Measurements from ENCODE around the gene PPP1R17. TPM values are rescaled to one million over a fixed set of nuclear protein-coding genes. Genes with fewer than 3 reads are reported as not detected.

Gene PPP1R17
- total RNA-seq, 3 donors from 2014 or later: not detected

DNA sequence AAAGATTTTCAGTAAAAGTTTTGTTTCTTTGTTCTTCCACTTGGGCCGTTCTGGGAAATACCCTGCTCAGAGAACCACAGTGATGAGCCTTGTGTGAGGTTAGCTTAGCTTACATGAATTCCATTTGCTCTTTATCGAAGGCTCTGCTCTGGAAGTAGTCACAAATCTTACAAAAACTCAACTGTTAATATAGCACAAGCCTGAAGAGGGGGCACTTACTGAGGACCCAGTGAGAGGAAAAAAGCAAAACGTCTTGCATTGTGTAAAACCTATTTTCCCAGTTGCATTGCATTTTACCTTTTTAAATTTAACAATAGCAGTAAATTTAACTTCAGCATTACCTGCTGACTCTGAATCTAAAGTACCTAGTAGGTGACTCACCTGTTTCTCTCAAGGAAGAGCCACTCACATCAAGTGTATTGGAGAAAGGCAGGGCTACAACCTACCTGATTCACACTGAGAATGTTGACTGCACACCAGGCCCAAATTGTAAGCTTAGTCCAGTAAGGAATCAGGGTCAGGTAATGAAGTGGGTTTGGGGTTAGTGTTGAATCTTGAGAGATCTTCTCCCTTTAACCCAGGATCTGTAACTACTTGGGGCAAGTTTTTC, 42.3 kb downstream of the PPP1R17 start:
- intact Hi-C loops (cut with DNase I; ENCODE audit: low total_unique reads): no loop called here
- Histone ChIP-seq H3K9me3 (no peaks in the 10 kb centered on the region), H3K27ac (no peak overlapping the region), H3K4me3 (no peak overlapping the region), H3K27me3 (no peaks in the 10 kb centered on the region), H3K4me1 (no peaks in the 10 kb centered on the region), H3K36me3 (no peaks in the 10 kb centered on the region)
- TF ChIP-seq, protein P1, sequence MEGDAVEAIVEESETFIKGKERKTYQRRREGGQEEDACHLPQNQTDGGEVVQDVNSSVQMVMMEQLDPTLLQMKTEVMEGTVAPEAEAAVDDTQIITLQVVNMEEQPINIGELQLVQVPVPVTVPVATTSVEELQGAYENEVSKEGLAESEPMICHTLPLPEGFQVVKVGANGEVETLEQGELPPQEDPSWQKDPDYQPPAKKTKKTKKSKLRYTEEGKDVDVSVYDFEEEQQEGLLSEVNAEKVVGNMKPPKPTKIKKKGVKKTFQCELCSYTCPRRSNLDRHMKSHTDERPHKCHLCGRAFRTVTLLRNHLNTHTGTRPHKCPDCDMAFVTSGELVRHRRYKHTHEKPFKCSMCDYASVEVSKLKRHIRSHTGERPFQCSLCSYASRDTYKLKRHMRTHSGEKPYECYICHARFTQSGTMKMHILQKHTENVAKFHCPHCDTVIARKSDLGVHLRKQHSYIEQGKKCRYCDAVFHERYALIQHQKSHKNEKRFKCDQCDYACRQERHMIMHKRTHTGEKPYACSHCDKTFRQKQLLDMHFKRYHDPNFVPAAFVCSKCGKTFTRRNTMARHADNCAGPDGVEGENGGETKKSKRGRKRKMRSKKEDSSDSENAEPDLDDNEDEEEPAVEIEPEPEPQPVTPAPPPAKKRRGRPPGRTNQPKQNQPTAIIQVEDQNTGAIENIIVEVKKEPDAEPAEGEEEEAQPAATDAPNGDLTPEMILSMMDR (IDR thresholded peaks at IDR 0.05): no peak
- TF ChIP-seq POLR2AphosphoS5 (IDR thresholded peaks at IDR 0.05) (no peak), POLR2A (IDR thresholded peaks at IDR 0.05) (no peak)
- no peak for DNase-seq (ENCODE audit: low spot score in 2 of 2)

DNA sequence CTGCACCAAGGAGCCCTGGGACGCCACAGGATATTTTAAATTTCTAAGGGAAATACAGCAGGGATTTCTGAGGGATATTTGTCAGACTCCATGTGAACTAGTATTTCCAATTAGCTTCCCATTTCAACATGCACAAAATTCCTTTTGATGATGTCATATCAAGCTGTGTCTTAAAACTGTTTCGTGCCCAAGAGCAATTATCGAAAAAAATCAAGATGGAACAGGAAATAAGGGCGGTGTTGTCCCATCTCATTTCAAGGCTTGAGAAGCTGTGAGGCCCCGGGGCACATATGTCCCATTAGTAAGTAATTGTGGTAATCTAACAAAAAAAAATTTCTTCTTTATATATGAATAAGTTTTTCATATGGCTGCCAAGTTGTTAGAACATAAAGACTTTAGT, 47.4 kb downstream of the PPP1R17 start:
- peak in 1 of 2 donors; percentile 59 for DNase-seq (ENCODE audit: low spot score in 2 of 2)
- intact Hi-C loops (cut with DNase I; ENCODE audit: low total_unique reads): no loop called here
- H3K27ac ChIP-seq: peak overlapping the region; percentile 52 to 69
- H3K4me3 ChIP-seq: no peak overlapping the region
- TF ChIP-seq POLR2A (IDR thresholded peaks at IDR 0.05): no peak
- no peak for TF ChIP-seq POLR2AphosphoS5 (IDR thresholded peaks at IDR 0.05)
- TF ChIP-seq, protein P1 (IDR thresholded peaks at IDR 0.05): no peak
- no peaks in the 10 kb centered on the region for H3K9me3 ChIP-seq
- H3K27me3 ChIP-seq: no peaks in the 10 kb centered on the region
- no peaks in the 10 kb centered on the region for H3K36me3 ChIP-seq
- no peaks in the 10 kb centered on the region for H3K4me1 ChIP-seq

DNA sequence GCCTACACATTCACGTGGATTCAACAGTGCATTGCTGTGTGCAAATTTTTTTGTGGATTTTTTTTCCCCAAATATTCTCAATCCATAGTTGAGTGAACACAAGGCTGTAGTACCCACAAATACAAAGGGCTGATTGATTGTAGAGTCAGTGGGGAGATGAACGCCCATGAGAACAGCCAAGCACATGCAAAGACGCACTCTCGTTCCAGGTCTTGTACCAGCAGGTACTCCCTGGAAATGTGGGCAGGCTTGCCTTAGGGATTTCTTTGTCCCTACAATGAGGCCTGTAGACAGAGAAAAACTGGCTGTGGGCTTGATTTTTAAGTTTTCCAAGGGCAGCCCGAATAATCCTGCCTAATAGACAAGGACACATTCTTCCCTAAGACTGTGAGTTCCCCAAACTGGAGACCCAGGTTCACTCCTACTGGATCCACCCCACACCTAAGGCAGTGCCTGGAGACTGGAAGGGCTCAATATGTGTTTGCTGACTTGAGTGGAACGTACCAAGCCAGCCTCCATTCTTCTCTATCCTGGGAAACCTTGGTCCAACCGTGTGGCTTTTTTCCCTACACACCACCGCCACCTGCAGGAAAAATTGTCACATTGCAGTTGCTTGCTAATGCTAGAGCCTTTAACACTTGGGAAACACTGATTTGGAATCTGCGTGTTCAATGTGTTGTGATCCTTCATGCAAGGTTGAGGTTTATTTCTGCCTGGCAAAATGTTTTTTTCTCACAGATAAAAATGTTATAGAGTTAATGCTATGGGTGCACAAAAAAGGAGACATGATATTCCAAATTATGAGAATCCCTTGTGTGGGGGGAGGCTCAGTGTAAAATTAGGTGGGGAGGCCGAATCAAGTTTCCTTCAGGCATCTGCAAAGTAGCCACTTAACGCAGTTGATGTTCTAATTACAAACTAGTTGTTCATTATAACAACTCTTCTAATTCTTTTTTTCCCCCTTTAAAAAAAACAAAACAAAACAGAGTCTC, 49.3 kb downstream of the PPP1R17 start:
- Histone ChIP-seq H3K27me3 (no peaks in the 10 kb centered on the region), H3K4me3 (no peak overlapping the region), H3K9me3 (no peaks in the 10 kb centered on the region), H3K4me1 (no peaks in the 10 kb centered on the region), H3K27ac (peak overlapping the region; percentile 50 to 59), H3K36me3 (no peaks in the 10 kb centered on the region)
- intact Hi-C loops (cut with DNase I; ENCODE audit: low total_unique reads): no loop called here
- peak; percentile 56 to 66 for DNase-seq (ENCODE audit: low spot score in 2 of 2)
- no peak for TF ChIP-seq POLR2AphosphoS5 (IDR thresholded peaks at IDR 0.05)
- TF ChIP-seq, protein P1 (IDR thresholded peaks at IDR 0.05): peak; percentile 69 to 95 (median 94)

DNA sequence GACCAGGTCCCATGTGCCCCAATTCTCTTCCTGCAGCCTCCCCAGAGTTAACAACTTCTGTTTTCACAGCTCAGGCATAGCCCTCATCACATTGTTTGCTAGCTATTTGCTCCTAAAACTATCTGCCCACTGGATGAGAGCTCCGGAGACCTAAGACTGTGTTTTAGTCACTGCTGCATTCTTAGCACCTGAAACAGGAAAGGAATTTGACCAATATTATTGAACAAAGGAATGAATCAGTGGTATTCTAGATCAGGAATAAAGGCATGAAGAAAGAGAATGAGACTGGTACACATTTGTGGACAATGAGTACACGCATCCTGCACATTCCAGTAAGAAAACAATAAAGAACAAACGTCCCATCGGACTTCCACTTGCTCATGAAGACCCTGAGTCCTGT, 54.8 kb downstream of the PPP1R17 start:
- H3K27me3 ChIP-seq: no peaks in the 10 kb centered on the region

More for the DNA sequence above, 54.8 kb downstream of the PPP1R17 start:
- DNase-seq (ENCODE audit: low spot score in 2 of 2): no peak
- TF ChIP-seq POLR2A (IDR thresholded peaks at IDR 0.05) (no peak), POLR2AphosphoS5 (IDR thresholded peaks at IDR 0.05) (no peak)
- TF ChIP-seq, protein P1 (IDR thresholded peaks at IDR 0.05): no peak
- H3K9me3 ChIP-seq: no peaks in the 10 kb centered on the region
- H3K4me3 ChIP-seq: no peak overlapping the region
- intact Hi-C loops (cut with DNase I; ENCODE audit: low total_unique reads): loop anchor here (10.0 kb wide), 1 partner anchor 463 kb away; no protein-coding TSS in a partner anchor
- no peak overlapping the region for H3K27ac ChIP-seq
- H3K36me3 ChIP-seq: no peaks in the 10 kb centered on the region
- H3K4me1 ChIP-seq: no peaks in the 10 kb centered on the region

Measured in breast epithelium (tissue), 4 donors.